CD4-positive, alpha-beta T cell treated with Interleukin-21 for 1 hour (primary cell): ENCODE data around the gene CCDC184.
A peak's percentile ranks its signal among the peaks of the same experiment; 100 is the strongest.
"Not testable (repeated sequence)": the region's sequence is repeated elsewhere in the genome, so short reads cannot be mapped to it uniquely, and the experiment has no call there.

Experiments used
- DNase-seq: peaks from one replicate; pipeline ENCODE4 v3.0.0-alpha.2; 2020

The CCDC184 gene

DNA sequence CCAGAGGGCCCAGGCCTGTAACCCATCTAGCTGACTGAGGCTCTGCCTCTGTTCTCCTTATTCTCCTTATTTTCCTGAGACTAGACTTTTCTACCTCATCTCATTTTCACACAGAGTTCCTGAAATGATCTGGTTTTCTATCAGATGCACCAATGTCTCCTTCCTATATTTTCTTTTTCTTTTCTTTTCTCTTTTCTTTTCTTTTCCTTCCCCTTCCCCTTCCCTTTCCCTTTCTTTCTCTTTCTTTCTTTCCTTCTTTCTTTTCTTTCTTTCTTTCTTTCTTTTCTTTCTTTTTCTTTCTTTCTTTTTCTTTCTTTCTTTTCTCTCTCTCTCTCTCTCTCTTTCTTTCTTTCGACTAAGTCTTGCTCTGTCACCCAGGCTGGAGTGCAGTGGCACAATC is 3.0 kb upstream of the CCDC184 start:
- DNase-seq: no peak

GRCh38 chr12:48180857-48181495 is 2.5 kb upstream of the CCDC184 start:
- DNase-seq: no peak

DNA sequence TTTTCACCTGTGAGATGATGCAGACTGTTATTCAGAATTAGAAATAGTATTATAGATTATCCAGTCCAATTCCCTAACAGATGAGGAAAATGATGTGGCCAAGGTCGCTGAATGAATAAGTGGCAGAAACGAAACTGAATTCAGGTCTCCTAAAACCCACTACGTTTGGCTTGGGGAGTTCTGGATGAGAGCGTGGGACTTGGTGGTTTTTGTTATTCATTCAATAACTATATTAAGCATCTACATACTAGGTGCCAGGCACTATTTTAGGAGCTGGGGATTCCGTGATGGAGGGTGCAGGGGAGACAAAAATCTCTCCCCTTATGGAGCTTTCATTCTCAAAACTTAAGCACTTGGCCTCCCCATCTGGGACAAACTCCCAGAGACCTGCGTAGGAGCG is 813 bp upstream of the CCDC184 start:
- DNase-seq: no peak

DNA sequence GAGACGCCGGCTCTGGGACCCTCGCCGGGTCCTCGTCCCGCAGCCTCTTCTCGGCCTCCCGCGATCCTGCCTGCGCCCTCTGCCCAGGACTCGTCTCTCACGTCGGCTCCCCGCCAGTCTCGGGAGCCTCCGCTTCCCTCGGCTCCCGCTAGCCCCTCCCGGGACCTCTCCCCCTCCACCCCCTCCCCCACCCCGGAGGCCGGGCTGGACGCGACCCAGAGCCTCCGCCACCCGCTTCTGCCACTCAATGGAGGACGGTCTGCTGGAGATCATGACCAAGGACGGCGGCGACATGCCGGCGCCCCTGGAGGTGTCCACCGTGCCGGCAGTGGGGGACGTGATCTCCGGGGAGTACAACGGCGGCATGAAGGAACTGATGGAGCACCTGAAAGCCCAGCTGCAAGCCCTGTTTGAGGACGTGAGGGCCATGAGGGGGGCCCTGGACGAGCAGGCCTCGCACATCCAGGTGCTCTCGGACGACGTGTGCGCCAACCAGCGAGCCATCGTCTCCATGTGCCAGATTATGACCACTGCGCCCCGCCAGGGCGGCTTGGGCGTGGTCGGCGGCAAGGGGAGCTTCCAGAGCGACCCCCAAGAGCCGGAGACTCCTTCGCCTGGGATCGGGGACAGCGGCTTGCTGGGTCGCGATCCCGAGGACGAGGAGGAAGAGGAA is 568 bp downstream of the CCDC184 start:
- peak; percentile 34 for DNase-seq

- DNase-seq: no peak
These were observed 1.1 kb downstream of the CCDC184 start for GRCh38 chr12:48184549-48184922.

GRCh38 chr12:48185181-48185919 is 1.9 kb downstream of the CCDC184 start:
- no peak for DNase-seq

DNA sequence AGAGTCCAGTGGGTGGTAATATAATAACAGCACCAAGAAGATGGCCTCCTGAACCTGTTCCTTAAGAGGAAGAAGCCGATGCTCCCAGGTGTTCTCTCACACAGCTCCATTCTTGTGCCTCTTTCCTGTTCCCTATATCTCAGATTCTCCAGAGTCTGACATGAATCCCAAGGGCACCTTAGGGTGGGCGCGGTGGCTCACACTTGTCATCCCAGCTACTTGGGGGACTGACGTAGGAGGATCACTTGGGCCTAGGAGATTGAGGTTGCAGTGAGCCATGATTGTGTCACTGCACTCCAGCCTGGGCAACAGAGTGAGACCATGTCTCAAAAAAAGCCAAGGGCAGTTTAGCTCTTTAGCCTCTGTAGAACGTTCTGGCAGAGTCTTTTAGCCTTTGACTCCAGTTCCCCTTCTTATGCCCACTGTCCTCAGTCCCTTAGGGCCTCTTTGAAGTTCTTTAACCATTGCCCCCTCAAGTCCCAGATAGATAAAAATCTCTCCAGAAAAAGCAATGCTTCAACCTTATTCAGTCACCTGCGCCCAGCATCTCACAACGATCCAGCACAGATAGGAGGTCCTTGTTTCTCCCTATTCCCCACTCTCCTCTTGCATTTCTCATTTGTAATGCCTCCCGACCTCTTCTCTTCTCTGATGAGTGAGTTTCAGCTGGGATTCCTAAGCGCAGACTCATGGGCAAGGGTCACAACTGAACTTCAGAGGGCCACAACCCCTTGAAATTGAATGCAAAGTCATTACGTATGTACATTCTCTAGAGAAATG is 4.7 kb downstream of the CCDC184 start:
- DNase-seq: no peak

- peak; percentile 81 for DNase-seq
These were observed 6.1 kb downstream of the CCDC184 start for GRCh38 chr12:48189331-48190125.

DNA sequence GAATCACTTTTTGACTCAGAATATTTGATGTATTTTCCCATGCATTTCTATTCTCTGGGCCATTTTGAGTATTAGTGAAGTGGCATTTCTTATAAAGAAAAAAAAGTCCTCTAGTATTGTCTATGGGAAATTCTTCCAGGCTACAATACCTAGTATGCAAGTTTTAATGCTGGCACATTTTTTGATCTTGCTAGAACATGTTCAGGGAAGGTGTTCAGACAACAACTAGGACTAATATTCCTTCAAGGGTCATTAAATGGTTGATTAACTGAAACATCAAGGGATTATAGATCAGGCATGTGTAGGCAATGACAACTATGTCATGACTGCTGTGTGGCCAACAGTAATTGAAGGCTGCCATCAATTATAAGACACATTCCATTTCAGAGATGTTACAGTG is 7.7 kb downstream of the CCDC184 start:
- no peak for DNase-seq

DNA sequence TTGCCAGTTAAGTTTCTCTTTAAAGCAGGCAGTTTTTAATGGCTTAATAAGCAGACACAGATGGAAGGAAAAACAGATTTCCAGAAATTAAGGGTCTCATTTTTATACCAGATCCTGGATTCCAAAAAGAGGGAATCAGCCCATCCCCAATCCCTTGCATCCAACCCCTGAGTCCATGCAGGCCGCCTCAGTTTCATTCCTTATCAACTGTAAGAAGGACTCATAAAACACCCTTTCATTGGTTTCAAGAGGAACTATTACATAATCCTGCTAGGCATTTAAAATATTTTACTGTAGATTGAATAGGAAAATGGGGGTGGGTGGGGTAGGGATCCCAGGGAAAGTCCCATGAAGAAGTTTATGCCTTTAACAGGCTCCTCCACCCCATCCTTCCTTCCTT is 9.4 kb downstream of the CCDC184 start:
- DNase-seq: no peak

DNA sequence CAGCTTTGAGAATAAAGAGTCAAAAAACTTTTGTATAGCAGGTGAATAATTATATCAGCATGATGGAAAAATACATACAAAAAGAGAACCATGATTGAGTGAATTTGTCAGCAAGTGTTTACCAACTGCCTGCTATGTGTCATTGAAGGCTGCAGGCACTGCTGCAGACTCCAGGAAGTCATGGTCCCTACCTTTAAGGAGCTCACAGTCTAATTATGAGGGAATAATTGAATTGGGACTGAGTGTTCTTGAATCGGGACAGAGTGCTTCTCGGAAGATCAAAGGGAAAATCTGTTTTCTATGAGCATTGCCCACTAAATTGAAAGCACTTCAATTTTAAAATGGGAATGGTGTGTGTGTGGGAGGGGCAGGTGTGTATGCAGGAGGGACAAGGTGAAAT is 10.2 kb downstream of the CCDC184 start:
- no peak for DNase-seq

DNA sequence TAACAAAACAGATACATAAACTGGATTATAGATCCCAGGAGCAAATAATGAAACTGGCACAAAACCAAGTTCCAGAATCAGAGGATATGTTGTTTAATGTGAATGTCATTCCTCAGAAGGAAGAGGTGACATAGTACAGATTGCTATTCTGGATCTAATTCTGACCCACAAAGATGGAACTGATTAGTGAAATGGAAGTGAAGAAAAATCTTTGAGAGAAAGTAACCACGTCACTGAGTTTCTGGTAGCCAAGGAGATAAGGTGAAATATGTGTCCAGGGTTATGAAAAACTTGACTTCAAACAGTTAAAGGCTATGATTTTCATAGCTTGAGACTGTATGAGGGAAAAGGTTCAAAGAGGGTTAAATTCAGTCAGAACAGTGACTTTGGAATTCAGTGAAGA is 11.4 kb downstream of the CCDC184 start:
- DNase-seq: no peak

DNA sequence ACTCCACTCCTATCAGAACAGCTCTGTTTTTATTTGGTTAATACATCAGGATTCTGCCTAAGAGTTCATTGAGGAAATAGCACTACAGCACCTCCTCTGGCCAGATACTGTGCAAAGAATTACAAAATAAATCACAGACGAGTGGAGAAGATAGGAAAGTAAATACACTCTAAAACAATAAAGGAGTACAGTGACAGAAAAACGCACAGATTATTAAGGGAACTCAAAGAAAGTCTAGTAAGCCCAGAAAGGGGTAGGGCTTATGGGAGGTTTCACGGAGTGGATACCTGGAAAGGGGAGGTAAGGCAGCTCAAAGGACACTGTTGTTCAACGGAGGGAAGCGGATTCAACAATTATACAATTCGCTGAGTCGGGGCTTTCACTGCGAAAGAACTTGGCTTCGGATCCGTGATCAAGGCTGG is 14.1 kb downstream of the CCDC184 start:
- peak; percentile 58 for DNase-seq

GRCh38 chr12:48197971-48198671 is 14.7 kb downstream of the CCDC184 start:
- DNase-seq: peak; percentile 95

GRCh38 chr12:48198672-48198971 is 15.2 kb downstream of the CCDC184 start:
- DNase-seq: no peak

DNA sequence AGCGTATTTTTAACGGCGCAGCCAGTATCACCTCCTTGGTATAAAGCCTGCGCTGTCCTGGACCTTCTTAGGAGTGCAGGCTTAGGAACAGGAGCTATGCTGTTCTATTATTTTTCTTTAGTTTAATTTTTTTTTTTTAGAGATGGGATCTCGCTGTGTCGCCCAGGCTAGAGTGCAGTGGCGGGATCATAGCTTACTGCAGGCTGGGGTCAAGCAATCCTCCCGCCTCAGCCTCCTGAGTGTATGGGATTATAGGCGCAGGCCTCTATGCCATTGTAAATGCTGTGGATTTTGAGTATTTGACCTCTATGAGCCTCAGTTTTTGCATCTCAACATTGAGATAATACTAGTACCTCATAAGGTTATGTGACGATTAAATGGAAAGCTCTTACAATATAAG is 15.5 kb downstream of the CCDC184 start:
- DNase-seq: no peak

DNA sequence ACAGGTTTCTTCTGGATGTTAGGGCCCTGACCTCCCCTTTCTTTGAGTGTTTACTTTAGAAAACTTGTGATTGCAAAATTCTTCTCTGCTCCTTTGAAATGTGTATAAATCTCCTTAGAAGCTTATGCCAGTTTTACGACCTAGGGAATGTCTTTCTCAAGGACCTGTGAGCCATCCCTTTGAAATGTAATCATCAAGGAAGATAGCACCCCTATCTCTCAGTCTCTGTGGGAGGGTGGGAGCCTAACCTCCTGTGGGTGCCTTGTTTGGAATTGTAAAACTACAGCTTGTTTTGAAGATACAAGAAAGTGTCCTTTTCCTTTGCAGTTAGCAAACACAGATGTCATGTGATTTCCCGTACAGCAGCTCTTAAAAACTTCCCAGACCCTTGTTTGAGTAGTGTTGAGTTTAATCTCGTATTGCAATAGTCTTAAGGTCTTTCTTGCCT is 16.4 kb downstream of the CCDC184 start:
- peak; percentile 65 for DNase-seq

DNA sequence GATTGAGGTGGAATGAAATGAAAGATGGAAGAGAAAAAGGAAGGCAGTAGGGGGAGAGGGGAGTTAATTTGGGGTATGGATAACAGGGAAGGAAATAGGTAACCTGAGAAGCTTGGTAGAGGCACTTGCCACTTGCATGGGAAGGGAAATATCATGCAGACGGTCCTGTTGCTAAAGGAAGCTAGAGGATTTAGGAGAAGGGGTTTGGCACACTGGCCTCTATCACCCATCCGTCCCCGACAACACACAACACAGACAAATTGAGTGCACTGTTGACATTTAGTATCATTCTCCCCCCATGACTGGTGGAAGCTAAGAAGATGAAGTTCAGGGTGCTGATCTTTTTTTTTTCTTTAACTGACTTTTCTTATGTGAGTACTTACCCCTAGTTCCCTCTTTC is 17.6 kb downstream of the CCDC184 start:
- no peak for DNase-seq

- no peak for DNase-seq
These were observed 18.1 kb downstream of the CCDC184 start for GRCh38 chr12:48201516-48201915.

DNA sequence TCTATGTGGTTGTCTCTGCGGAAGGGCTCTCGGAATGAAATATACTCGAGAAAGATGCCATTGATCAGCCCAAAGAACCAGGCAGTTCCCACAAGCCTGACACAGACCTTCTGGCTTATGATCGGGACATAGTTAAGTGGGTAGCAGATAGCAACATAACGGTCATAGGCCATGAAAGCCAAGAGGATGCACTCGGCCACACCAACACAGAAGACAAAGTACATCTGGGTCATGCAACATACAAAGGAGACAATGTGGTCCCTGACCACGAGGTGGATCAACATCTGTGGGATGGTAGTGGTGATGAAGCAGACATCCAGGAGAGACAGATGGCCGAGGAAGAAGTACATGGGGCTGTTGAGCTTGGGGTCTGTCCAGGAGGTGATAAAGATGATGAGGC is 19.3 kb downstream of the CCDC184 start:
- DNase-seq: no peak

- no peak for DNase-seq
These were observed 19.7 kb downstream of the CCDC184 start, which contains the start of gene OR10AD1 for GRCh38 chr12:48203192-48203591. Gene OR10AD1, minus strand, starts transcription at chr12:48203292. Its CDS starts 0 bp downstream, at chr12:48203292.

GRCh38 chr12:48209495-48209894 is 26.1 kb downstream of the CCDC184 start:
- DNase-seq: not testable (repeated sequence)
